GM21723 (cell line): ENCODE results near the gene ALG12.
A peak's percentile ranks its signal among the peaks of the same experiment; 100 is the strongest.

ENCODE experiments used
- ATAC-seq: cut with Tn5 transposase; IDR thresholded peaks from one replicate; pipeline ENCODE4 v1.9.1; 2021; ENCODE audit warnings: mild to moderate bottlenecking, moderate library complexity; ENCODE audit not compliant: unreplicated experiment

Gene ALG12

DNA sequence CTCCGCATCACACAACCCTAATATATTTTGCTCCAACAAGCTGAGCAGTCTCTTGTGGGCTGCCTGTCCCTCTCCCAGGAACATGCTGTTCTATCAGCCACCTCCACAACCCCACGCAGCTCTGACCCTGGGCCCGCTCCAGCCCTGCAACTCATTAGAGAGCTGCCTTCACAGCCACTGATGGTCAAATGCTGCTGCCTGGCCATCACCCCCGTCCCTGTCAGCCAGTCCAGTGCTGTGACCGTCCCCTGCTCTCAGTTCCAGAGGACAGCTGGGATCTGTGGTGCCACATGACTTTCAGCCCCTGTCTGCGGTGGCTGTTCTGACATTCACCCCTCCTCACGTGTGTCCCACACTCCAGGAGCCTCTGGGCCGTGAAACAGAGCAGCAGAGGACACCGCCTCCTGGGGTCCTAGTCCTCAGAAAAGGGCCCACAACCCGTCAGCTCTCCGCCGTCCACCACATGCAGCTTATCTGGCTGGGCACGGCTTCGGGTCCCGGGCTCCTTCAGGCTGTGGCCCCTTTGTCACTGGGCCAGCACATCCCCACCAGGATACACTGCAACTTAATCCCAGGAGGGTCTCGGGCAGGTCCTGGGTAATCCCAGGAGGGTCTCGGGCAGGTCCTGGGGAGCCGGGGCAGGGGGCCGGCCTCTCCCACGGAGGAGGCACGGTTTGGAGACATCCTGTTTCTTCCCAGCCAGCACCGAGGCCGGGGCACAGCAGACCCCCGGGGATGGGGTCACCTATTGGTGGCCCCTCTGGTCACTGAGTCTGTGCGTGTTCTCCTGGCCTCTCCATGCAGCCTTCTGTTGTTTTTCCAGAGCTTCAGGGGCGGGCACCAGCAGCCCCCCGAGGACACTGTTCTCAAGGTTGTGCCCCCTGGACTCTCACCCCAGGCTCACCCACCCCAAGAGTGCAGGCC, 15.3 kb upstream of the ALG12 start:
- ATAC-seq: no peak

DNA sequence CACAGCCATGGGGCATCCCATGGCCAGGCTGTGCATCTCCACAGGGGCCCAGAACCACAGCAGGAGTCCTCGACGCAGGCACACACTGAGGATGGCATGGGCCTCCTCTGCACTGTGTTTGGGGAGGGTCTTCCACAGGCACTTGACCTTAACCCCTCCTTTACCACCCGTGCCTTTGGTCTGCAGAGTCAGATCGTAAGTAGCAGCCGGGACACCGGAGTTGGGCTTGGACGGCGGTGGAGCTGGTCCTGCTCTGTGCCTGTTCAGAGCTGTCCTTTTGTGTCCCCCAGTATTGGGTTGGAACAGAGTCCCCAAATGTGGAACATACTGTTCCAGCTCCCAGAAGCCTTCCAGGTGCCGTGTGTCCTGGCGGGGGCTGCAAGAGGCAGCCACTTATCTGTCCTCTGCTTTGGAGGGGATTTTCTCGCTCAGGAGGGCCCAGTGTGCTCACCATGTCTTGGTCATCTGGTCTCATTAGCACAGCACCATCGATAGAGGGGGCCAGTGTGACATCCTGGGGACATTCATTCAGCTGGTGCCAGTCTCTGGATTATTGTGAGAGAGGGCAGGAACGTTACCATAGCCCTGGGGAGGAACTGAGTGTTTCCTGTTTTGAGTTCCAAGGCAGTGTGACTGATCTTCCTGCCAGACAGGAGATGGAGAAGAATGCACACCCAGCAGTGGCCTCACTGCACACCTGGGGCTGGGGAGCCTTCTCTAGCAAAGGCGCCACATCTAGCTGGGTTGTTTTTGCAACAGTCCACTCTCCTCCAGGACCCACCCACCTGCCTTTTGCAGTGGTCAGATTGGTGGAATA, 12.6 kb upstream of the ALG12 start:
- no peak for ATAC-seq

DNA sequence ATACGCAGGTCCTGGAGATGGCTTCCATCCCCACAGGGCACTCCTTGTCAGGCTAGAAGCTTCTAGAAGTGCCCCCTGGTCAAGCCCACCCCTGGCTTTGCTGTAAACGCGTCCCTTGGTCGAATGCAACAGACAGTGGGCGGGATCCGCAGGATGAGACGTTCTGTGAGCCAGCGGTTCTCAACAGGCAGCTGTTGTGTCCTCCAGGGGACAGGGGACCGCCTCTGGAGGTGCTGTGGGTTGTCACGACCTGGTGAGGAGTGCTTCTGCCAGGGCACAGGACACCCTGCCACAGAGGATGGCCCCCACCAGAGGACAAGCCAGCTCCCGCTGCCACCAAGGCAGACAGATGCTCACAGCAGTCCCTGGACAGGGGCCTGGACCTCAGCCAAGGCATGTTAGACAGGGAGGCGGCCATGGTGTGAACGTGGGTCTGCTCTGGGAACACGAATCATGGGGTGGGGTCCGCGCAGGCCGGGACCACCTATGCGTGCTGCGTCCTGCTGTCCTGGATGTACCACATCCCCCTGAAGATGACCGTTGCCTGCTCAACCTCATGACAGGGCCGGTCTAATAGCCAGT, 11.8 kb upstream of the ALG12 start:
- no peak for ATAC-seq

DNA sequence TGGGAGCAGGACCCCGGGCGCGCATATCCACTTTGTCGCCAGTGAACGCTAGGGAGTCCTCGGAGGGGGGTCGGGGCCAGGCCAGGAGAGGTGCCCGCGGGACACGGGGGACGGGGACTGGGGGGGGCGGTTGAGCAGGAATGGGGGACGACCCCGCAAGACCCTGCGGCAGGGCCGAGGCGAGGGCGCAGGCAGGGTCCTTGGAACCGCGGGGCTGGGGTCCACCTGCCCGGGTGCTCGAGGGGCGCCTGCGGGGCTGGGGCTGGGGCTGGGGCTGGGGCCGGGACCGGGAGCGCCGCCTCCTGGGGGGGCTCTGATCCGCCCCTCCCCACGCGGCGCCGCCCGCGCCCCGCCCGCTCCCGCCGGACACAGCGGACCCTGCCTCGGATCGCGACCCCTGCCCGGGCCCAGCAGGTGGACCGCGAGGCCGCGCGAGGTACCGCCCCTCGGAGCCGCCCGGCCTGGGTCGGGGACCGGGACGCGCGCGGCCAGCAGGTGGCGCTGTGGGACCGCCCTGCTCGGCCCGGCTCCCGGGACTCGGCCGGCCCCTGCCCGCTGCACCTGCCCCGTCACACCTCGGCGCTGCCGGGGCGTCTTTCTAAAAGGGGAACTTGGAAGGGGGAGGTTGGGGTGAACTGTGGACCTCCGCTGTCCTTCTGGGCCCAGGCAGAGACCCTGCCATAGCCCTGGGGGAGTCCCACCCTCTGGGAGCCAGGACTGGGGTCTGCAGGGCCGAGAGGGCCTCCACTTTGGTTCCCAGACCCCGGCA, 11.2 kb upstream of the ALG12 start:
- peak; percentile 41 for ATAC-seq

DNA sequence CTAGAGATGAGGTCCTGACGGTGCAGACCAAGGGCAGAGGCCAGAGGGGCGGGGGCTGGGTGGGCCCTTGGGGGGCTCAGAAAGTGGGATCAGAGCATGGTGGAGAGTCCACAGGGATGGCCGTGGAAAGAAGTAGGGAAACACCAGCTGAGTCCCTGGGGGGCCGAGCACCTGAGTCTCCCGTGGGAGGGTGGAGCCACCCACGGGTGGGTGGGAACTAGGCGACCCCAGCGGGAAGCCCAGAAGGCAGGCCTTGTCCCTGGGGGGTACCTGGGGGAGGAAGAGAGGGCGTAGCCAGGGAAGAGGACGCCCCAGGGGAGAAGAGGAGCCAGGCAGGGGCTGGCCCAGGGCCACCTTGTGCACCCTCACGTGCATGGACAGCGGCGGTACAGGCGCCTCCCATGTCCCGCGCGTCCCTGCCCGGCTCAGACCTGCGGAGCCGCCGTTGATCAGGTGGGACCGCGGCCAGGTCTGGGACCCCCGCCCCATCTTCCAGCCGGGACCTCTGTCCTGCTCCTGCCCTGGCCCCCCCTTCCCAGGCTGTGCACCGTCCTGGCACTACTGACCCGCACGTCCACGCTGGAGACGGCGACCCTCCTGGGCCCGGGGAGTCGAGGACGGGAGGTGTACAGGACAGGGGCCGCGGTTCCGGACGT, 10.4 kb upstream of the ALG12 start:
- ATAC-seq: no peak

DNA sequence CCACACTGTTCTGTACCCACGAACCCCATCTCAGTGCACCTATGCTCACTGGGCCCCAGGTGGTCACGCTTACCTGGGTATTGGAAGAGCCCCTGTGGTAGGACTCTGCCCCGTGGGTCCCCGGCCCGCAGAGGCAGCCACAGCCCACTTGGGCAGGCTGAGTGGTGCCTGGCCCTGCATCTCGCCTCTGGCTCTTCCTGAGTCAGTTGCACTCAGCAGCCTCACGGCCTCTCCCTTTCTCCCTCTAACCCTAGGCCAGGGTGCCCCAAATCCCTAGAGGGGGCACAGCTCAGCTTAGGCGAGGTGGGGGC, 9.9 kb upstream of the ALG12 start:
- ATAC-seq: no peak

DNA sequence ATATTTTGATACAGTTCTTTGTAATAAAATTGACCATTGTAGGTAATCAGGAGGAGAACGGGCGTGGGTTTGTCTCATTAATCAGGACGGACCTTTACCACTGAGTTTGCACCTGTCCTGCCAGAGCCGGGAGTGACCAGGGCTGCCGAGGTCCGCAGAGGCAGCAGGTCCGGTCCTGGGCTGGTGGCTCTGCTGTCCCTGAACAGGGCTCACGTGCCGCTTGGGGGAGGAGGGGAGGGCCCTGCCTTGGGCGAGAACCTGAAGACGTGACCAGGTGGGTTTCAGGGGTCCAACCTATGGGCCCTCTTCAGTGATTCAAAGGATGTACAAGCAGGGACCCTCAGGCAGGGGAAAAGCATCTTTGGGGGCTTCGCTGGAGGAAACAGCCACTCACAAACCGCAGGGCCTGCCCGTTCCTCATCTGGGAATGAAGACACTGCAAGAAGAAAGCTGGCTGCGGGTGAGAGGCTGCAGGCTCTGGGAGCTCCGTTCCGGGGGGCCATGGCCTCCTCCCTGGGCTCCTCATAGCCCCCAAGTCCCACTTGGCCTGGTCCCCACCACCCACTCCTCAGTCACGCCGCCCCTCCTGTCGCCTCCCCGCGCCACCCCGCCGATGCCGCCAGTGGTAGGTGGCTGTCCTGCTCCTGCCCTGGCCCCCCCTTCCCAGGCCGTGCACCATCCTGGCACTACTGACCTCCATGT, 9.4 kb upstream of the ALG12 start:
- no peak for ATAC-seq

DNA sequence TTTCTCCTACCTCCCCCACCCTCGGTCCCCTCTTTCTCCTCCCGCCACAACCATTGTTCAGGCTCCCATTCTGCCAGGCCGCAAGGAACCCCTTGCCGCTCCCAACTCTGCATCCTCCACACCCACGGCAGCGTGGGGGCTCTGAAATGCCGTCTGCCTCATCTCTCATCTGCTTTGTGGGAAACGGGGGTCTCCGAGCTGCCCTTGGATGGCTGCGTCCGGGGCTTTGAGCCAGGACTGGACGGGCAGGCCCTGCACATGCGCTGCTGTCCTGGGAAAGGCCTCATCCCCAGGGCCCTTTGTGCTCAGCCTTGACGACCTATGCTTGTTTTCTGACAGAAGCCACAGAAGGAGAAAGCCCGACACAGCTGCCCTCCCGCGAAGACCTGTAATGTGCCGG, 8.7 kb upstream of the ALG12 start:
- ATAC-seq: no peak

DNA sequence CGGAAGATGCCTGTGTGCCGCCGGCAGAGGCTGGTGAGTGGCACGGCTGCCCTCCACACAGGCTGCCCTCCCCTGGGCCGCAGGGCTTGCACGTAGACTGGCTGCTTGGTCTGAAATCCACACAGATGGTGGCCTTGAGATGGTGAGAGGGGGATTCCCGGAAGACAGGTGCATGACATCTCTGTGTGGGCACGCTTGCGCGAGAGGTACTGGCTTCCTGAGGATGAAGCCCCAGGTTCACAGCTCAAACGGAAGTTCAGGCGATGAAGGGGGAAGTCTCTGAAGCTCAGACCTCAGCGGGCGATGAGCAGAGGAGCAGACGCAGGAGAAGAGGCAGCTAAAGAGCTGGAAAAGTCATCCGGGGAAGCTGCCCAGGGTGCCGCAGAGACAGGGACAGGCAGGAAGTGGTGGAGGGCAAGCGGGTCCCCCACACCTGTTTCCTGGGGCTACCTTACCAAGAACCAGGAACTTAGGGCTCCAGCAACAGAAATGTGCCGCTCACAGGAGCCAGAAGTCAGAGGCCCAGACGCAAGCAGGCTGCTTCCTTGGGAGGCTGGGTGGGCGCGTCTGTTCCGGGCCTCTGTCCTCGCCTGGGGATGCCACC, 7.4 kb upstream of the ALG12 start:
- no peak for ATAC-seq

DNA sequence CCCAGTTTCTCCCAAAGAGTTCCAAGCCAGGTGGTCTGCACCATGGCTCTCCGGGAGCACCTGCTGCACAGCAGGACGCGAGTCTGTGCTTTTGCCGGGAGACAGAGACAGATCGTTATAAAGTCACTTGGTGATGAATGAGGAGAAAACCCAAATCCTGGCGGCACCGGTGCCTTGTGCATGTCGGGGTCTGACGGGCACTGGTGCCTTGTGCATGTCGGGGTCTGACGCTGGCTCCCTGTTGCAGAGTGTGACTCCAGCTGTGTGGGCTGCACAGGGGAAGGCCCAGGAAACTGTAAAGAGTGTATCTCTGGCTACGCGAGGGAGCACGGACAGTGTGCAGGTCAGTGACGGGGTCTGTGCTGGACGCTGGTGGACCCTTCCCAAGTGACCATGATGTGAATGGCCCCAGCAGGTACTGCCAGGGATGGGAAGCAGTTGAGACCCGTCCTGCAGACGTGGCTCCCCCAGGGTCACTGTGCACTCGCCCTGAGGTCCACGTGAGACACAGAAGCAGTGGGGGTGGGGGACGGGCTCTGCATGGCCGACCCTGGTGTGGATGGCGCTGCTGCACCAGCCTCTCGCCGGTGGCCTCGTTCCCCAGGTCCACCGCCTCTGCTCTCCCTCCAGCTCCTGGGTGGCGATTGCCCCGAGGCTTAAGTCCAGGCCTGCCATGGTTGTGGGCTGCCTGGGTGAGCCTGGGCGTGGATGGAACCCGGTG, 6.0 kb upstream of the ALG12 start:
- ATAC-seq: no peak

DNA sequence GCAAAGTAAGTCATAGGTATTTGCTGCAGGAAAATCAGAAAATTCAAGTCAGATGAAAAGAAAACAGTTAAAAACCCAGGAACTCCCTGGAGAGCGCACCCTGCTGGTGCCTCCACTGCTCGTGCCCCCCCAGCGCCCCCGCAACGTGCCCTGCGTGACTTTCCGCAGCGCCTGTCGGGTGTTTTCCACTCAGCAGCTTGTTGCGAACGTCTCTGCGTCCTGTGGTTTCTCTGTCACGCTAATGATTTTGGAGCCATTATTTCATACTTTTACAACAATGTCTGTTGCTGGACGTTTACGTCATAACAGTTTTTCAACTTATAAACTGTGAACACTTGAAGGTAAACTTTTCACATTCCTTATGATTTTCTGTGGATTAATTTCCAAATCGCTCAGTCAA, 5.2 kb upstream of the ALG12 start:
- ATAC-seq: no peak

DNA sequence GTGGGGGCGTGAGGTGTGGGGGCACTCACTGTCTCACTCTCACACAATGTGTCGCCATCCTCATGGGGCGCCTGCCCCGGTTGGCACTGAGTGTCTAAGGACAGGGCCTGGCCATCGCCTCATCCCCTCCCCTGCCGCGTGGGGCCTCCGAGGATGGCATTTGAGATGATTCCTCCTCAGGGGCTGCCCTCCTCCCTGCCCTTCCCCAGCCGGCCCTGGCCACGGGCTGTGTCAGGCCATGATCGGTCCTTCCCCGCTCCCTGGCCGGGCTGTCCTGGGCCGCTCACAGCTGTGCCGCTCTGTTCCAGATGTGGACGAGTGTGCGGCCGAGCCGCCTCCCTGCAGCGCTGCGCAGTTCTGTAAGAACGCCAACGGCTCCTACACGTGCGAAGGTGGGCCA, 4.7 kb upstream of the ALG12 start:
- ATAC-seq: no peak

DNA sequence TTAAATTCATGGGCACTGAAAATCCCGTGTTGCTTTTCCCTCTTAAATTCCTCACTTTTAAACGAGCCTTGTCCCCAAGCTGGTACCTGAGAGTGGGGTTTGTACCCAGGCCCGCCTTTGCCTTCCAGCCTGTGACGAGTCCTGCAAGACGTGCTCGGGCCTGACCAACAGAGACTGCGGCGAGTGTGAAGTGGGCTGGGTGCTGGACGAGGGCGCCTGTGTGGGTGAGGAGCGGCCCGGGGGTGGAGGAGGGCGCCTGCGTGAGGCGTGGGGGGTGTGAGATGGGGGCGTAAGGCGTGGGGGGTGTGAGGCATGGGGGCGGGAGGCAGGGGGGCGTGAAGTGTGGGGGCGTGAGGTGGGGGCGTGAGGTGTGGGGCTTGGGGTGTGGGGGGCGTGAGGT, 4.2 kb upstream of the ALG12 start:
- ATAC-seq: no peak

DNA sequence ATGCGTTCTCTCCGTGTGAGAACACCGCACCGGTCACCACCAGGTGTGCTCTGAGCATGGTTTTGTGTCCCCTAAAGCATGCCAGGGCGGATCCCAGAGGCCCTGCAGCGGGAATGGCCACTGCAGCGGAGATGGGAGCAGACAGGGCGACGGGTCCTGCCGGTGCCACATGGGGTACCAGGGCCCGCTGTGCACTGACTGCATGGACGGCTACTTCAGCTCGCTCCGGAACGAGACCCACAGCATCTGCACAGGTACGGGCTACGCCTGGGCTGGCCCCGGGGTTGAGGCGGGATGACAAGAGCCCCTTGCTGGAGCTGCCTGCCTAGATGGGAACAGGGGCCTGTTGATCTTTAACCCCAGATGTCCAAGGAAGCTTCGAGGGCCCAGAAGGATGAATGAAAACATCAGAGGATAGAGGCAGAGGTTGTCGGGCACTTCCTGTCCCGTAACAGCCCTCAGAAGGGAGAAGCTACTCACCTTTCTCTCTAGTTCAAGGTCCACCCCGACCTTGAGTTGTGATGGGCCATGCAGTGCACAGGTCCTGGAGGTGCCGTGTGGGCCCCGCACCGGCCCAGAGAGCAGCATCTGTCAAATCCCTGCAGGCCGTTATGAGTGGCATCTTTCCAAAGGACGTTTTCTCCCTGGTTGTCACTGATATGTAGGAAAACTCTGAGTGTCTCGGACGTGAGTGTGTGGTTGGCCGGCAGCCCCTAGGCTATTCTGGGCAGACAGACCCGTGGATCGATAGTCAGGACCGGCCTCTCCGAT, 3.5 kb upstream of the ALG12 start:
- ATAC-seq: no peak

DNA sequence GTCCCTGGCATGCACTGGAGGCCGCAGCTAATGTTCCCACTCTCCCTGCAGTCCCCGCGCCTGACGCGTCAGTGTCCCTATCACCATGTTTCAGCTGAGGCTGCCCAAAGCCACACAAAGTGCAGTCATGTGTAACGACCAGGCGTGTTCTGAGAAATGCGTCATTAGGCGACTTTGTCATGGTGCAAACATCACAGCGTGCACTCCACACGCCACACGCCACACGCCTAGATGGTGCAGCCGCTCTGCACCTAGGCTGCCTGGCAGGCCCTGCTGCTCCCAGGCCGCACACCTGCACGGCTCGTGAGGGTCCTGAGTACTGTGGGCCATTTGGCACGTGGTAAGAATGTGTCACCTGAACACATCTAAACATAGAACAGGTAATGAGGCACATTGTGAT, 2.6 kb upstream of the ALG12 start:
- ATAC-seq: no peak

DNA sequence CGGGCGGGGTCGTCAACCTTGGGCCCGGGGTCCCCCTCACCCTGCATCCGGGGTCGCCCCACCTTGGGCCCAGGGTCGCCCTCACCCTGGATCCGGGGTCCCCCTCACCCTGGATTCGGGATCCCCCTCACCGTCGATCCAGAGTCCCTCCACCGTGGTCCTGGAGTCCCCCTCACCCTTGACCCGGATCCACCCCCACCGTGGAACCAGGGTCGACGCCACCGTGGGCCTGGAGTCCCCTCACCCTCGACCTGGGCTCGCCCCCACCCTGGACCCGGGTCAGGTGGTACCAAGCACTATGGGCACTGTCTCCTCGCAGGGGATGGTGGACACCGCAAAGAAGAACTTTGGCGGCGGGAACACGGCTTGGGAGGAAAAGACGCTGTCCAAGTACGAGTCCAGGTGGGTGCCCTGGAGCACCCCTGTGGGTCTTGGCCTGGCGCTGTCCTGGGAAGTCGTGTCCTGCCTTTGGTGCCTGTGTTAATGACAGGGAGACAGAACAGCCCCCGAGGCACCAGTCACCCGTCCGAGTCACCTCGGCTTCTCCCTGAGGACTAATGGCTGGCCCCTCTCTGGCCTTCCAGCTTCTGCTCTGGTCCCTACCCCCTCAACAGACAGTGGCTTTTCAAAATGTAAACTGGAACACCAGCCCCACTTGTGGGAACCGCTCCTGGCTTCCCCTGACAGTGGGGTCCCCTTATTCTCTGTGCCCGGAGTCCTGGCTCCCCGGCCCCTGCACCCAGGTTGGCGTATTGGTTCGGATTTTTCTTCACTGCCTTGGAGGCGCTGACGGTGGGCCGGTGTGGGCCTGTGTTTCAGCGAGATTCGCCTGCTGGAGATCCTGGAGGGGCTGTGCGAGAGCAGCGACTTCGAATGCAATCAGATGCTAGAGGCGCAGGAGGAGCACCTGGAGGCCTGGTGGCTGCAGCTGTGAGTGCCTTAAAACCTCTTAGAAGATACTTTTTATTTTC, 958 bp upstream of the ALG12 start:
- ATAC-seq: peak; percentile 4

DNA sequence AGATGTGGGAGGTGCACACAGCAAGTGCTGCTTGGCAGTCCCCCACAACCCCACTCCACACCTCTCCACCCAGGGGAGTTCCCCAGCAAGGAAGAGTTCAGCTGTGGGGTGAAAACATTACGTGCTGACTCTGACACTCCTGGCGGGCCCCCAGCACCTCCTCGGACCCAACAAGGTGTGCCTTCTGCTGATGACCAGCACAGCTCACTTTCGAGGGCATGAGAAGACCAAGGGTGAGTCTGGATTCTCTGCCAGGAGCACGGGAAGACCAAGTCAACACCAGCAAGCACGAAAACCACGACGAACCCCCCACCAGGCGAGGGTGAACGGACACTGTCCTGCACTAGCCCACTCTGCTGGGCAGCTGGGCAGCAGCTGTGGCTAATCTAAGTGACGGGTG, 1.4 kb downstream of the ALG12 start:
- no peak for ATAC-seq
